GM23248 (cell line): ENCODE measurements around the gene NCOA1. TPM values are rescaled to one million over a fixed set of nuclear protein-coding genes. Genes with fewer than 3 reads are reported as not detected.
"Not testable (repeated sequence)": the region's sequence is repeated elsewhere in the genome, so short reads cannot be mapped to it uniquely, and the experiment has no call there.

Experiments
- DNase-seq: peaks from one replicate; pipeline ENCODE4 v3.0.0-alpha.2; 2015
- H2AFZ ChIP-seq: fragments of 200-600 bp; sonication (generic); 2 replicates; pipeline ENCODE4 v1.6.1; 2016; ENCODE audit warnings: antibody characterized with exemption
- H3F3A ChIP-seq: fragments of 200-600 bp; sonication (generic); 2 replicates; pipeline ENCODE4 v1.6.1; 2016; ENCODE audit warnings: mild to moderate bottlenecking, antibody characterized with exemption, mixed run types; ENCODE audit not compliant: insufficient read depth
- H3K27ac ChIP-seq: fragments of 200-600 bp; sonication (generic); 2 replicates; pipeline ENCODE4 v1.5.1; 2016; ENCODE audit warnings: mild to moderate bottlenecking
- H3K27me3 ChIP-seq: fragments of 200-600 bp; sonication (generic); replicated peaks from 2 replicates; pipeline ENCODE4 v1.6.1; 2016; ENCODE audit warnings: mild to moderate bottlenecking; ENCODE audit not compliant: insufficient read depth
- H3K36me3 ChIP-seq: fragments of 200-600 bp; sonication (generic); 2 replicates; pipeline ENCODE4 v1.6.1; 2016; ENCODE audit warnings: low read depth, mild to moderate bottlenecking
- H3K4me1 ChIP-seq: fragments of 200-600 bp; sonication (generic); 2 replicates; pipeline ENCODE4 v1.6.1; 2016; ENCODE audit warnings: mild to moderate bottlenecking; ENCODE audit not compliant: insufficient read depth
- H3K4me2 ChIP-seq: fragments of 200-600 bp; sonication (generic); one replicate; pipeline ENCODE4 v1.6.1; 2016; ENCODE audit warnings: mild to moderate bottlenecking; ENCODE audit not compliant: unreplicated experiment
- H3K4me3 ChIP-seq: fragments of 200-600 bp; sonication (generic); 2 replicates; pipeline ENCODE4 v1.5.1; 2016; ENCODE audit warnings: mild to moderate bottlenecking
- H3K79me2 ChIP-seq: fragments of 200-600 bp; sonication (generic); 2 replicates; pipeline ENCODE4 v1.6.1; 2016; ENCODE audit warnings: mild to moderate bottlenecking; ENCODE audit not compliant: insufficient read depth
- H3K9ac ChIP-seq: fragments of 200-600 bp; sonication (generic); 2 replicates; pipeline ENCODE4 v1.6.1; 2016; ENCODE audit warnings: mild to moderate bottlenecking
- H3K9me2 ChIP-seq: fragments of 200-600 bp; sonication (generic); 2 replicates; pipeline ENCODE4 v1.6.1; 2016; ENCODE audit warnings: mixed run types, mild to moderate bottlenecking, moderate library complexity; ENCODE audit not compliant: insufficient read depth
- H3K9me3 ChIP-seq: fragments of 200-600 bp; sonication (generic); one replicate; pipeline ENCODE4 v1.6.1; 2017; ENCODE audit warnings: low read depth
- H4K20me1 ChIP-seq: fragments of 200-600 bp; sonication (generic); 2 replicates; pipeline ENCODE4 v1.6.0; 2016; ENCODE audit not compliant: insufficient read depth
- EZH2 ChIP-seq: fragments of 200-600 bp; sonication (generic); IDR thresholded peaks from 2 replicates; pipeline ENCODE4 v1.6.1; 2018; ENCODE audit warnings: antibody characterized with exemption, mild to moderate bottlenecking; ENCODE audit not compliant: insufficient read depth, poor library complexity, severe bottlenecking
- EZH2phosphoT487 ChIP-seq: fragments of 200-600 bp; sonication (generic); IDR thresholded peaks from 2 replicates; pipeline ENCODE4 v1.6.1; 2018; ENCODE audit warnings: antibody characterized with exemption, moderate library complexity, mild to moderate bottlenecking, low read depth; ENCODE audit not compliant: insufficient read depth
- WGBS, 2 experiments: methylation state at CpG; one replicate each; pipeline ENCODE4 v1.1.6; 2015 to 2017; ENCODE audit warnings: low lambda C conversion rate in 2 of 2, low coverage in 1 of 2; ENCODE audit errors: missing lambda C conversion rate in 2 of 2; 5-methylcytosine and 5-hydroxymethylcytosine counted together
- in situ Hi-C: fragments of 300-500 bp; cut with MboI; formaldehyde crosslinking; loops from 2 replicates; pipeline ENCODE4 v1.15.0; 2020
- polyA plus RNA-seq: library from polyadenylated mRNA; unstranded; fragments of >200 nt; fragmentation: Nextera tagmentation; extraction: Ambion mirVana; gene quantifications from 2 replicates; pipeline ENCODE4 v1.2.1, GENCODE V29; 2016
- total RNA-seq: library from RNA; depleted of rRNA; stranded (reverse); fragments of >200 nt; shearing (Covaris generic); gene quantifications from 2 replicates; pipeline ENCODE4 v1.2.3, GENCODE V29; 2014

NCOA1 gene
- total and polyA plus RNA-seq, 2 experiments from 2014 or later = 2.6 to 8.0 TPM

- no peak overlapping the region for H2AFZ ChIP-seq
- H3K79me2 ChIP-seq = no peaks in the 10 kb centered on the region
- H3K4me3 ChIP-seq = no peak overlapping the region
- H3K27me3 ChIP-seq = no peaks in the 10 kb centered on the region
- peaks cover 6% of the 10 kb centered on the region; the same call in 1 of the 2 replicates for H3K4me1 ChIP-seq
- no peaks in the 10 kb centered on the region for H3K9me3 ChIP-seq
- H4K20me1 ChIP-seq = no peaks in the 10 kb centered on the region
- H3K9me2 ChIP-seq = no peaks in the 10 kb centered on the region; the same call in 1 of the 2 replicates
- TF ChIP-seq EZH2 (no peak), EZH2phosphoT487 (no peak)
- DNase-seq = peak; percentile 2
- no peak overlapping the region for H3K9ac ChIP-seq
- WGBS, 2 experiments = 92 to 97% methylated on average over 4 of the region's 4 CpGs
- no peaks in the 10 kb centered on the region for H3K36me3 ChIP-seq
- in situ Hi-C loops = no loop called here
- no peak overlapping the region for H3K27ac ChIP-seq
- H3F3A ChIP-seq = no peaks in the 10 kb centered on the region
- H3K4me2 ChIP-seq = no peak overlapping the region
These were observed 88.2 kb downstream of the NCOA1 start for GRCh38 chr2:24579053-24579803.

DNA sequence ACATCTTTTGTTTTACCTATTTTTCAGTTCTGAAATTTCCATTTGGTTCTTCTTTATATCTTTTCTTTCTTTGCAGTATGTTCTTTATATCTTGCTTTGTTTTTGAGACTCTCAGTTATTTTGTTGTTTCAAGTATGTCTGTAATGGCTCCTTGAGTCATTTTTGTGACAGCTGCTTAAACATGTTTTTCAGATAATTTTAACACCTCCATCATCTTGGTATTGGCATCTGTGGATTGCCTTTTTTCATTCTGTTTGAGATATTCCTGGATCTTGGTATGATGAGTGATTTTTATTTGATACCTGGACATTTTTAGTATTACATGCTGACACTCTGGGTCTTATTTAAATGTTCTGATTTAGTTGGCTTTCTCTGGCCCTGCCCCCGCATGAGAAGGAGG lies 89.5 kb downstream of the NCOA1 start:
- TF ChIP-seq EZH2phosphoT487 (no peak), EZH2 (no peak)
- peaks cover 6% of the 10 kb centered on the region; the same call in 1 of the 2 replicates for H3K4me1 ChIP-seq
- no peaks in the 10 kb centered on the region; the same call in 1 of the 2 replicates for H3K9me2 ChIP-seq
- no peak for DNase-seq
- H3K79me2 ChIP-seq = no peaks in the 10 kb centered on the region
- no peaks in the 10 kb centered on the region for H4K20me1 ChIP-seq
- no peaks in the 10 kb centered on the region for H3K9me3 ChIP-seq
- WGBS, 2 experiments = 85 to 100% methylated on average over 1 of the region's 1 CpG
- H3K4me2 ChIP-seq = no peak overlapping the region
- no peak overlapping the region for H3K4me3 ChIP-seq
- no peaks in the 10 kb centered on the region for H3F3A ChIP-seq
- H3K36me3 ChIP-seq = no peaks in the 10 kb centered on the region
- H2AFZ ChIP-seq = no peak overlapping the region
- H3K9ac ChIP-seq = no peak overlapping the region
- in situ Hi-C loops = no loop called here
- H3K27me3 ChIP-seq = no peaks in the 10 kb centered on the region
- no peak overlapping the region for H3K27ac ChIP-seq

GRCh38 chr2:24581971-24582370 lies 90.9 kb downstream of the NCOA1 start:
- H3F3A ChIP-seq, H3K27me3 ChIP-seq, H3K27ac ChIP-seq, H3K4me3 ChIP-seq, H3K9me2 ChIP-seq, H2AFZ ChIP-seq, H4K20me1 ChIP-seq, H3K79me2 ChIP-seq, H3K36me3 ChIP-seq, H3K4me1 ChIP-seq, H3K9ac ChIP-seq, in situ Hi-C loops, H3K9me3 ChIP-seq, DNase-seq, H3K4me2 ChIP-seq: not testable (repeated sequence)
- 78 to 81% methylated on average over 1 of the region's 1 CpG for WGBS, 2 experiments

DNA sequence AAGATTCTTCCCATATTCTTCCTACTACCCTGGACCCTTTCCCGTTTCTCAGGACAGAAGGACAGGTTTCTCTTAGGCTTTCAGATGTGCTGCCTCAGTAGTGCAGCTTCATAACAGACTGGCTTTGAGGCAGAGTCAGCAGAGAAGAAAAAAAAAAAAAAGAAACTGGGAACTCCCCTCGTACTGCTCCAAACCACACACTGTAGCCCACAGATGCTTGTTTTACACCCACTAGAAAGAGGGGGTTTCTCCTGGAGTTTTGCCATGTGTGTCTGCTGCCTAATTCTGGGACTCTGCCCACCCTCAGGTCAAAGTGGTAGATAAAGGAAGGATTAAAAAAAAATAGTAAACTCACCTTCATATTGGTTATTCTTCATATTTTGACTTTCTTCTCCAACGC lies 95.9 kb downstream of the NCOA1 start:
- H2AFZ ChIP-seq = no peak overlapping the region
- H3K9me3 ChIP-seq = no peaks in the 10 kb centered on the region
- H3K4me1 ChIP-seq = no peaks in the 10 kb centered on the region
- TF ChIP-seq EZH2phosphoT487 = no peak
- TF ChIP-seq EZH2 = no peak
- H3K9ac ChIP-seq = no peak overlapping the region
- H3K4me3 ChIP-seq = no peak overlapping the region
- no peaks in the 10 kb centered on the region for H3K36me3 ChIP-seq
- H3K27me3 ChIP-seq = no peaks in the 10 kb centered on the region
- no peak for DNase-seq
- H3K9me2 ChIP-seq = no peaks in the 10 kb centered on the region; the same call in 1 of the 2 replicates
- H3K4me2 ChIP-seq = no peak overlapping the region
- H3F3A ChIP-seq = no peaks in the 10 kb centered on the region
- 79 to 85% methylated on average over 3 of the region's 3 CpGs for WGBS, 2 experiments
- H3K79me2 ChIP-seq = no peaks in the 10 kb centered on the region
- H4K20me1 ChIP-seq = no peaks in the 10 kb centered on the region
- in situ Hi-C loops = no loop called here
- H3K27ac ChIP-seq = no peak overlapping the region

- WGBS, 2 experiments = 69 to 75% methylated on average over 5 of the region's 5 CpGs
- Histone ChIP-seq H3K9ac (no peak overlapping the region), H3K4me2 (no peak overlapping the region), H3K9me2 (no peaks in the 10 kb centered on the region), H3F3A (no peaks in the 10 kb centered on the region), H4K20me1 (no peaks in the 10 kb centered on the region), H3K4me1 (no peaks in the 10 kb centered on the region), H3K4me3 (no peak overlapping the region), H2AFZ (no peak overlapping the region), H3K27me3 (no peaks in the 10 kb centered on the region), H3K79me2 (no peaks in the 10 kb centered on the region), H3K9me3 (no peaks in the 10 kb centered on the region), H3K36me3 (no peaks in the 10 kb centered on the region), H3K27ac (no peak overlapping the region)
- TF ChIP-seq EZH2 (no peak), EZH2phosphoT487 (no peak)
- in situ Hi-C loops = no loop called here
- DNase-seq = no peak
These were observed 97.2 kb downstream of the NCOA1 start for GRCh38 chr2:24588294-24588693.
